ENCODE measurements around the gene MB.
"Not testable (repeated sequence)": the region's sequence is repeated elsewhere in the genome, so short reads cannot be mapped to it uniquely, and the experiment has no call there.

Gene MB

GRCh38 chr22:35617137-35617755 is at the start of gene MB:
TSS of gene MB (minus strand) at chr22:35617329. CDS start at chr22:35617257, 72 bp downstream.
- in situ Hi-C loops (cut with MboI; ENCODE audit: low sequenced_read_pairs), result no loop called here

GRCh38 chr22:35666699-35667098 is 49.6 kb upstream of the MB start:
- in situ Hi-C loops (cut with MboI; ENCODE audit: low sequenced_read_pairs), result not testable (repeated sequence)

- in situ Hi-C loops (cut with MboI; ENCODE audit: low sequenced_read_pairs), result no loop called here
Observed at GRCh38 chr22:35664955-35665587, 47.9 kb upstream of the MB start.

- in situ Hi-C loops (cut with MboI; ENCODE audit: low sequenced_read_pairs), result no loop called here
Observed at GRCh38 chr22:35663371-35663770, 46.2 kb upstream of the MB start.

- in situ Hi-C loops (cut with MboI; ENCODE audit: low sequenced_read_pairs), result no loop called here
Observed at GRCh38 chr22:35662914-35663313, 45.8 kb upstream of the MB start.

- in situ Hi-C loops (cut with MboI; ENCODE audit: low sequenced_read_pairs), result no loop called here
Observed at GRCh38 chr22:35661464-35661863, 44.3 kb upstream of the MB start.

GRCh38 chr22:35660291-35661127 is 43.4 kb upstream of the MB start:
- in situ Hi-C loops (cut with MboI; ENCODE audit: low sequenced_read_pairs), result no loop called here

GRCh38 chr22:35657571-35658312 is 40.6 kb upstream of the MB start:
- in situ Hi-C loops (cut with MboI; ENCODE audit: low sequenced_read_pairs), result no loop called here

GRCh38 chr22:35656284-35656752 is 39.2 kb upstream of the MB start:
- in situ Hi-C loops (cut with MboI; ENCODE audit: low sequenced_read_pairs), result no loop called here

GRCh38 chr22:35653824-35654223 is 36.7 kb upstream of the MB start:
- in situ Hi-C loops (cut with MboI; ENCODE audit: low sequenced_read_pairs), result no loop called here

GRCh38 chr22:35651085-35651484 is 34.0 kb upstream of the MB start:
- in situ Hi-C loops (cut with MboI; ENCODE audit: low sequenced_read_pairs), result no loop called here

- in situ Hi-C loops (cut with MboI; ENCODE audit: low sequenced_read_pairs), result no loop called here
Observed at GRCh38 chr22:35649636-35650250, 32.6 kb upstream of the MB start.

- in situ Hi-C loops (cut with MboI; ENCODE audit: low sequenced_read_pairs), result no loop called here
Observed at GRCh38 chr22:35649026-35649553, 32.0 kb upstream of the MB start.

- in situ Hi-C loops (cut with MboI; ENCODE audit: low sequenced_read_pairs), result no loop called here
Observed at GRCh38 chr22:35648066-35649025, 31.2 kb upstream of the MB start, which contains the start of gene APOL6. TSS of gene APOL6 (plus strand) at chr22:35648446. CDS start at chr22:35656426, 7,980 bp downstream.

- in situ Hi-C loops (cut with MboI; ENCODE audit: low sequenced_read_pairs), result no loop called here
Observed at GRCh38 chr22:35645646-35646045, 28.5 kb upstream of the MB start.

GRCh38 chr22:35643991-35644390 is 26.9 kb upstream of the MB start:
- in situ Hi-C loops (cut with MboI; ENCODE audit: low sequenced_read_pairs), result no loop called here

- in situ Hi-C loops (cut with MboI; ENCODE audit: low sequenced_read_pairs), result no loop called here
Observed at GRCh38 chr22:35642305-35642741, 25.2 kb upstream of the MB start.

GRCh38 chr22:35641494-35642120 is 24.5 kb upstream of the MB start:
- in situ Hi-C loops (cut with MboI; ENCODE audit: low sequenced_read_pairs), result no loop called here

GRCh38 chr22:35638410-35638809 is 21.3 kb upstream of the MB start:
- in situ Hi-C loops (cut with MboI; ENCODE audit: low sequenced_read_pairs), result no loop called here

Measured in HL-60/S4 treated with phorbol 12-myristate 13-acetate at 8.2 ng/mL for 4 days and 3 days (cell line).